Muscle layer of duodenum (tissue), 2 donors: ENCODE data around the gene EFCAB14.
A peak's percentile ranks its signal among the peaks of the same experiment; 100 is the strongest.
"Not testable (repeated sequence)": the region's sequence is repeated elsewhere in the genome, so short reads cannot be mapped to it uniquely, and the experiment has no call there.

Experiments
- H3K27ac ChIP-seq: one replicate; pipeline ENCODE4 v1.7.0; 2013; ENCODE audit warnings: mild to moderate bottlenecking, low read length
- H3K27me3 ChIP-seq: one replicate; pipeline ENCODE4 v1.7.0; 2013; ENCODE audit warnings: low read depth, mild to moderate bottlenecking, control low read depth, low read length
- H3K36me3 ChIP-seq, 2 donors: one replicate each; pipeline ENCODE4 v1.7.0; 2013; ENCODE audit warnings: low read length in 2 of 2, control low read depth in 1 of 2, mild to moderate bottlenecking in 1 of 2; ENCODE audit not compliant: insufficient read depth in 2 of 2, control insufficient read depth in 1 of 2
- H3K4me1 ChIP-seq, 2 donors: one replicate each; pipeline ENCODE4 v1.7.0; 2013; ENCODE audit warnings: low read length in 2 of 2, mild to moderate bottlenecking in 2 of 2, control low read depth in 1 of 2, moderate library complexity in 1 of 2; ENCODE audit not compliant: insufficient read depth in 2 of 2, control insufficient read depth in 1 of 2
- H3K4me3 ChIP-seq, 2 donors: one replicate each; pipeline ENCODE4 v1.7.0; 2013; ENCODE audit warnings: low read length in 2 of 2, low read depth in 1 of 2, mild to moderate bottlenecking in 1 of 2
- H3K9me3 ChIP-seq, 2 donors: one replicate each; pipeline ENCODE4 v1.7.0; 2013; ENCODE audit warnings: low read length in 2 of 2, control low read depth in 1 of 2, mild to moderate bottlenecking in 1 of 2; ENCODE audit not compliant: control insufficient read depth in 1 of 2
- donor health status: healthy.

Gene EFCAB14

DNA sequence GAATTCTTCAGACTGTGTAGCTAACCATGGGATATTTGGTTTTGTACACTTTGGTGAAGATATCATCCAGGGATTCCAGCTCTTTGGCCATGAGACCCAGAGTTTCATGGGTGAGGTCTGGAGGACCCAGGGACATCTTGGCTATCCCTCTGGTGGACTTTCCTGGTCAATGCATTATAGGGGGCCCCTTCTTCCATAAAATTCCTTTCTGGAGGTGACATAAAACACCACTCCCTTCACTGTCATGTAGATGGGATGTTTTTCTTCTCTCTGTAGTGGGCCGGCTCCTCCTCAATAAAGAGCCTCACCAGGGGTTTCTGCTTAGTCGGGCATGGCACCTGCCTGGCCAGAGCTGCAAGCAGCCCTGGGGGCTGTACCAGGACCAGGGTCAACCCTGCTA is 52.9 kb downstream of the EFCAB14 start:
- no peak overlapping the region for H3K4me3 ChIP-seq
- peaks cover 5 to 26% of the 10 kb centered on the region in 2 donors for H3K4me1 ChIP-seq
- H3K27me3 ChIP-seq: no peaks in the 10 kb centered on the region
- H3K27ac ChIP-seq: no peak overlapping the region
- no peaks in the 10 kb centered on the region for H3K9me3 ChIP-seq
- peaks cover 11% of the 10 kb centered on the region in 2 donors for H3K36me3 ChIP-seq

DNA sequence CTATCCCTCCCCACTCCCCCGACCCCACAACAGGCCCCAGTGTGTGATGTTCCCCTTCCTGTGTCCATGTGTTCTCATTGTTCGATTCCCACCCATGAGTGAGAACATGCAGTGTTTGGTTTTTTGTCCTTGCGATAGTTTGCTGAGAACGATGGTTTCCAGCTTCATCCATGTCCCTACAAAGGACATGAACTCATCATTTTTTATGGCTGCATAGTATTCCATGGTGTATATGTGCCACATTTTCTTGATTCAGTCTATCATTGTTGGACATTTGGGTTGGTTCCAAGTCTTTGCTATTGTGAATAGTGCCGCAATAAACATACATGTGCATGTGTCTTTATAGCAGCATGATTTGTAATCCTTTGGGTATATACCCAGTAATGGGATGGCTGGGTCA is 56.0 kb downstream of the EFCAB14 start:
- H3K9me3 ChIP-seq, H3K27ac ChIP-seq, H3K27me3 ChIP-seq, H3K4me3 ChIP-seq: not testable (repeated sequence)
- Histone ChIP-seq H3K36me3 (peaks cover 11 to 20% of the 10 kb centered on the region in 2 donors), H3K4me1 (peaks cover 5 to 26% of the 10 kb centered on the region in 2 donors)

DNA sequence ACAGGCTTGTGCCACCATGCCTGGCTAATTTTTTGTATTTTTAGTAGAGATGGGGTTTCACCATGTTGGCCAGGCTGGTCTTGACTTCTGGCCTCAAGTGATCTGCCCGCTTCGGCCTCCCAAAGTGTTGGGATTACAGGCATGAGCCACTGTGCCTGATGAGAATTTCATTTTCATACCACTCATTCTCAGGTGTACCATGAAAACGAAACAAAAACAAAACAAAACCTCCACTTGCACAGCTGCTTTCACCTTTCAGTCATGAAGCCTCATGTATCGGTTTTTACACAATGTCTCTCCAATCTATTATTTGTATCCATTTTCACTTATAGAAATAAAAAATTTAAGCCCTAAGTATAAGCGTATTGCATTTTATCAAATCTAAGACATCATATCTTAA is 58.8 kb downstream of the EFCAB14 start:
- H3K27me3 ChIP-seq: not testable (repeated sequence)

DNA sequence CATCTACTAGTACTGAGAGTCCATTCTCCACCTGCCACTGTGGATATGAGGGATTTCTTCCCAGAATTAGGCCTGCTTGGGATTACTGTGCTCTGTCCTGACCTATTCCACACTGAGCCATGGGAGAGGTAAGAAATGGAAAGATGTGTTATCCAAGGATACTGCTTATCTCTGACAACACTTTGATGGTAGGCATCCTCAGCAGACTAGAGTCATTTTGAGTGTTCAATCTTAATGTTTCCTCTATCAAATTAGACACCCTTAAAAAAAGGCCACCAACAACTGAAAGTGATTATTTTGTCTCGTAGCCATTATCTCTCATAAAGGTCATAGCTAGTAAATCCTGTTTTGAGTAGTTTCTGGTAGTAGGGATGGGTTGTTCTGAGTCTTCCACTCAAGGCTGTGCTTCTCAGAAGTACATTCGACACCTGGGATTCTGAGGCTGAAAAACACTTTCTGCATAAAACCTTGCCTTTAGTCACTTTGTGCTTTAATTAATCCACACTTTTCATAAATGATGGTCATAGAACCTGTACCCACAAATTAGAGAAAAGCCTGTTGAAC is 59.5 kb downstream of the EFCAB14 start:
- peaks cover 26 to 27% of the 10 kb centered on the region in 2 donors for H3K36me3 ChIP-seq
- H3K27me3 ChIP-seq: no peaks in the 10 kb centered on the region
- H3K4me3 ChIP-seq: no peak overlapping the region
- no peaks in the 10 kb centered on the region for H3K9me3 ChIP-seq
- H3K27ac ChIP-seq: no peak overlapping the region
- H3K4me1 ChIP-seq: peaks cover 0 to 3% of the 10 kb centered on the region in 2 donors

More for the DNA sequence above, 58.8 kb downstream of the EFCAB14 start:
- not testable (repeated sequence) for H3K4me3 ChIP-seq, H3K27ac ChIP-seq, H3K9me3 ChIP-seq, H3K4me1 ChIP-seq
- peaks cover 26 to 27% of the 10 kb centered on the region in 2 donors for H3K36me3 ChIP-seq

DNA sequence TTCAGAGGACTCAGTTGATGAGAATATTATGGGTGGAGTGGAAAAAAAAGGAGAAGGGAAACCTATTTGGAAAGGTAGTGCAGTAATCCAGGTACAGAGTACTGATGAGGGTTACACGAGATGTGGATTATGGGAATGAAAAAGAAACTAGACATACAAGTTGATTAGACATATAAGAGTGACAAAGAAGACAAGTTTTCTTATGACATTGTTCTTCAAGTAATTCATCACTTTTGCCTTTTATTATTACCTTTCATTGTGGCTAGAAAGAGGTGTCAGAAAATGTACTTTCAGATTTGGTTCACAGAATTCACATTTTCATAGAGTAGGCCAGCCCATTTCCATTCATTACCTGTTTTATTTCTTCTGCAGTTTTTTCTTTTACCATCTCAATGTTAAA is 61.1 kb downstream of the EFCAB14 start:
- H3K36me3 ChIP-seq: peaks cover 16 to 25% of the 10 kb centered on the region in 2 donors

DNA sequence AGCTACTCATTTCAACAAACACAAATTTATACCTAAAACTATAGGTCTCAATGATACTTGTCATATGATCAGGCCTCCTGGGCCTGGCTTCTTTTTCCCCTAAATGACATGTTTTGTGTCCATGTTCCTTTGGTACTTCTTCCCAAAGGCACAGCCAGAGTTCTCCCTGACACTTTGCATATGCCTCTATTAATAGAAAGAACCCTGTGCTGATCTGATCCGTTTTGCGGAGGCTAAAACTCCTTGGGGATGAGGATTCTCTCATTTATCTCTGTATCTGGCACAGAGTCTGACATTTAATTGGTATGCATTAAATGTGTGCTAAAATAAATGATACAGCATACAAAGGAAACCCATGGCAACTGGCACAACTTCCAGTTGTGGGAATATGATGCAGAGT is 62.3 kb downstream of the EFCAB14 start:
- Histone ChIP-seq H3K4me1 (peaks cover 0 to 7% of the 10 kb centered on the region in 2 donors), H3K4me3 (no peak overlapping the region), H3K9me3 (no peaks in the 10 kb centered on the region), H3K36me3 (peaks cover 16 to 28% of the 10 kb centered on the region in 2 donors), H3K27me3 (no peaks in the 10 kb centered on the region), H3K27ac (no peak overlapping the region)

More for the DNA sequence above, 61.1 kb downstream of the EFCAB14 start:
- Histone ChIP-seq H3K4me1 (peaks cover 0 to 7% of the 10 kb centered on the region in 2 donors), H3K4me3 (no peak overlapping the region), H3K27me3 (no peaks in the 10 kb centered on the region), H3K27ac (no peak overlapping the region), H3K9me3 (no peaks in the 10 kb centered on the region)

DNA sequence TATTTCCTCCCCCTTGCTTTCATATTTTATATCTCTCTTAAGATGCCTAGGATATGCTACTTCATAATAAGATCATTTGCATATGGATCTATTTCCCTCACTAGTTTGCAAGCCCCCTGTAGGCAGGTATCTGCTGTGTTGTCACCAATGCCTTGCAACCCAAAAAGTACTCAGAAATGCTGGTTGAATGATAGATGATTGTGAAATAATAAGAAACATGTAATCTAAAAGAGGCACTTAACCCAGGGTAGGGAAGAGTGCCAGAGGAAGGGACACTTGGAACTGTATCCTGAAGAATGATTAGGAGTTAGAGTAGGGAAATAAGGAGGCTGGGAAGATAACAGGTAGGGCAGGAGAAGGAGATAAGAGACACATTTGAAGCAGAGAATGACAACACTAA is 63.1 kb downstream of the EFCAB14 start:
- H3K9me3 ChIP-seq: no peaks in the 10 kb centered on the region
- H3K27me3 ChIP-seq: no peaks in the 10 kb centered on the region
- peaks cover 0 to 7% of the 10 kb centered on the region in 2 donors for H3K4me1 ChIP-seq
- no peak overlapping the region for H3K27ac ChIP-seq
- peaks cover 16 to 28% of the 10 kb centered on the region in 2 donors for H3K36me3 ChIP-seq
- no peak overlapping the region for H3K4me3 ChIP-seq

DNA sequence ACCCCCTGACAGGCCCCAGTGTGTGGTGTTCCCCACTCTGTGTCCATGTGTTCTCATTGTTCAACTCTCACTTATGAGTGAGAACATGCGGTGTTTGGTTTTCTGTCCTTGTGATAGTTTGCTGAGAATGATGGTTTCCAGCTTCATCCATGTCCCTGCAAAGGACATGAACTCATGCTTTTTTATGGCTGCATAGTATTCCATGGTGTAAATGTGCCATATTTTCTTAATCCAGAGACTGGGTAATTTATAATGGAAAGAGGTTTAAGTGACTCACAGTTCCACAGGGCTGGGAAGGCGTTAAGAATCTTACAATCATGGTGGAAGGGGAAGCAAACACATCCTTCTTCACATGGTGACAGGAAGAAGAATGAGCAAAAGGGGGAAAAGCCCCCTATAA is 64.2 kb downstream of the EFCAB14 start:
- peaks cover 21 to 39% of the 10 kb centered on the region in 2 donors for H3K36me3 ChIP-seq
- not testable (repeated sequence) for H3K27ac ChIP-seq, H3K4me3 ChIP-seq, H3K4me1 ChIP-seq, H3K27me3 ChIP-seq, H3K9me3 ChIP-seq

DNA sequence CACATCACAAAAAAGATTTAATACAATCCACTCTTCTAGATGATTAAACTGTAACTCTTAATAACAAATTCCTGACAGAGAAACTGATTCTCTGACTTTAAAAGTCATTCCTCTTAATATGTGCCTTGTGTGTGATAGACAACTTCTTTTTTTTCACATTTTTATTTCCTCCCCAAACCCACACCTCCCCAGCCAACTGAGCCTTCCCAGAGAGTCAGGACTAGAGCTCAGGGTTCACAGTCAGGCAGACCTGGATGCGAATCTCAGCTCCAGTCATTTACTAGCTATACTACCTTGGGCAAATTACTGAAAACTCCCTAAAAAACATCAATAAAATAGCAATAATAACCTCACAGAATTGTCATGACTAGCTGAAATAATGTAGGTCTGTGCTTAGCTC is 64.9 kb downstream of the EFCAB14 start:
- Histone ChIP-seq H3K4me1 (peaks cover 0 to 7% of the 10 kb centered on the region in 2 donors), H3K27ac (peak overlapping the region; percentile 34), H3K27me3 (no peaks in the 10 kb centered on the region), H3K9me3 (peaks cover 0 to 9% of the 10 kb centered on the region in 2 donors), H3K36me3 (peaks cover 22 to 41% of the 10 kb centered on the region in 2 donors), H3K4me3 (peak overlapping the region in 1 of 2 donors; percentile 3)

DNA sequence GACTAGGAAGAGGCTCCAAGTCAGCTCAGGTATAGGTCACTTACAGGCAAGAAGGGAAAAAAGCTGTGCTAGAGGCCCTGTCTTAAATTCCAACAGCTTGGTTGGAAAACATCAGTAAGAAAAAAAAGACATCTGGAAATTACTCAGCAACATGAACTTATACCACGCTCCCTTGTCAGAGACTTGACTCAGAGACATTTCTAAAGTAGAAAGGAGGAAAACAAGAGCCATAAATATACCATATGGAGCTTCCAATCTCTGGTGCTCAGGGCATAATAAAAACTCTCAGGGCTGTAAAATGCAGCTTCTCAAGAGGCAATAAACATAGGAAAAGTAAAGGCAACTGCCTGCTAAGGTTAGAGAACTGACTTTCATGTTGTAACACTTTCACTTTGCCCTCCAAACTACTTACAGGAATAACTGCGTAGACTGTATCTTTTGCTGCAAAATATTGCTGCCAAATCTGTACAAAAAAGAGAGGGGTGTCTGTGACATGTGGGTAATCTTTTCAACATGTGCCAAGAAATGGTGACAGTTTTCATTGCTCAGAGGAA is 65.4 kb downstream of the EFCAB14 start:
- Histone ChIP-seq H3K9me3 (peaks cover 0 to 9% of the 10 kb centered on the region in 2 donors), H3K36me3 (peaks cover 22 to 40% of the 10 kb centered on the region in 2 donors), H3K27ac (peak overlapping the region; percentile 34), H3K4me3 (peak overlapping the region in 1 of 2 donors; percentile 3), H3K27me3 (no peaks in the 10 kb centered on the region), H3K4me1 (peaks cover 0 to 7% of the 10 kb centered on the region in 2 donors)

DNA sequence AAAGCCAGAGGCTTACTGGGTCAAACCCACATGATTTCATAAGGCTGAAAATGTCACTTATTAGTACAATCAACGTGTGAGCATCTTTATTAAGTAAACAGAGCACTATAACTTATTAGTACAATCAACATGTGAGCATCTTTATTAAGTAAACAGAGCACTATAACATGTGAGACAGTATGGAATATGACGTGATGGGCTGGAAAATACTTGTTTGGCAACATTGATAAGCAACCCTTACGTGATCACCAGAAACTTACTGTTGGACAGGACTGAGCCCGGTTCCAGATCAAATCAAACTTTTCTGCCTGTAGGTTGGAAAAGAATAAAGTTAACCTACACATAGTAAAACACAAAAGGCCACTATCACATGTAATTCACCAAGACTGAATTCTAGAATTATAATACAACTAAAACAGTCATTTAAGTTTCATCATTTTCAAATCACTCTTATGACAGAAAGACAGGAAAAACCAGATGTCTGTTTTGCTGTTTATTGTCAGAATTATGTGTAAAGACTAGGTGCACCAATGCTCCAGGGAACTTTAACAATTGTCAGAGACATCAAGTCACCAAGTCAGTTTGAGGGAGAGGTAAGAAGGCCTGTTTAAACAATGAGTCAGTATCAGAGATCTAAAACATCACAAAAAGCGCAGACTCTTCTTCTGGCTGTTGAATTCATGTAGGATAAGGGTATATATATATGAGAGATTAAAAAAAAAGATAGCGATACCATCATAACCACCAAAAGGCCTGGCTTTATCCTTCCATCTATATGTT is 66.4 kb downstream of the EFCAB14 start:
- peak overlapping the region; percentile 34 for H3K27ac ChIP-seq

More for the DNA sequence above, 66.4 kb downstream of the EFCAB14 start:
- peaks cover 0 to 9% of the 10 kb centered on the region in 2 donors for H3K9me3 ChIP-seq
- H3K27me3 ChIP-seq: no peaks in the 10 kb centered on the region
- peaks cover 0 to 7% of the 10 kb centered on the region in 2 donors for H3K4me1 ChIP-seq
- H3K36me3 ChIP-seq: peaks cover 22 to 37% of the 10 kb centered on the region in 2 donors
- H3K4me3 ChIP-seq: no peak overlapping the region
